Measurements from ENCODE around the gene ACAD9. TPM values are rescaled to one million over a fixed set of nuclear protein-coding genes. Genes with fewer than 3 reads are reported as not detected.

ACAD9 gene
- total RNA-seq, 4 donors from 2014 or later, result 41.3 to 52.7 (median 43.1) TPM

DNA sequence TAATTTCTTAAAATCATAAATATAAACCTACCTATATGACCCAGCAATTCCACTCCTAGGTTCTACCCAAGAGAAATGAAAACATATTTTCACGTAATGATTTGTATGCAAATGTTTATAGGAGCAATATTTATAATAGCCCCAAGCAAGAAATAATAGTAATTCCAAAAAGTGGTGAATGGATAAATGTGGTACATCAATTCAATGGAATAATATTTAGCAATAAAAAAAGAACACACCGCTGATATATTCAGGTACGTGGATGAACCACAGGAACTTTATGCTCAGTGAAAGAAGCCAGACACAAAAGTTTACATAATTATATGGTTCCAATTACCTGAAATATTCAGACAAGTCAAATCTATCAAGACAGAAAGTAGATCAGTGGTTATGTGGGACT is 49.9 kb downstream of the ACAD9 start:
- peaks cover 0 to 5% (median 0%) of the 10 kb centered on the region in 3 donors for H3K4me1 ChIP-seq
- intact Hi-C loops (cut with DNase I), result no loop called here
- no peak for DNase-seq
- no peak overlapping the region for H3K27ac ChIP-seq
- TF ChIP-seq, protein P1, sequence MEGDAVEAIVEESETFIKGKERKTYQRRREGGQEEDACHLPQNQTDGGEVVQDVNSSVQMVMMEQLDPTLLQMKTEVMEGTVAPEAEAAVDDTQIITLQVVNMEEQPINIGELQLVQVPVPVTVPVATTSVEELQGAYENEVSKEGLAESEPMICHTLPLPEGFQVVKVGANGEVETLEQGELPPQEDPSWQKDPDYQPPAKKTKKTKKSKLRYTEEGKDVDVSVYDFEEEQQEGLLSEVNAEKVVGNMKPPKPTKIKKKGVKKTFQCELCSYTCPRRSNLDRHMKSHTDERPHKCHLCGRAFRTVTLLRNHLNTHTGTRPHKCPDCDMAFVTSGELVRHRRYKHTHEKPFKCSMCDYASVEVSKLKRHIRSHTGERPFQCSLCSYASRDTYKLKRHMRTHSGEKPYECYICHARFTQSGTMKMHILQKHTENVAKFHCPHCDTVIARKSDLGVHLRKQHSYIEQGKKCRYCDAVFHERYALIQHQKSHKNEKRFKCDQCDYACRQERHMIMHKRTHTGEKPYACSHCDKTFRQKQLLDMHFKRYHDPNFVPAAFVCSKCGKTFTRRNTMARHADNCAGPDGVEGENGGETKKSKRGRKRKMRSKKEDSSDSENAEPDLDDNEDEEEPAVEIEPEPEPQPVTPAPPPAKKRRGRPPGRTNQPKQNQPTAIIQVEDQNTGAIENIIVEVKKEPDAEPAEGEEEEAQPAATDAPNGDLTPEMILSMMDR (IDR thresholded peaks at IDR 0.05), result no peak
- H3K4me3 ChIP-seq, result no peak overlapping the region
- H3K36me3 ChIP-seq, result no peaks in the 10 kb centered on the region
- H3K9me3 ChIP-seq, result peaks cover 0 to 22% (median 0%) of the 10 kb centered on the region in 3 donors
- H3K27me3 ChIP-seq, result no peaks in the 10 kb centered on the region
- 80 to 89% methylated on average over 3 of the region's 3 CpGs for WGBS, 2 donors

DNA sequence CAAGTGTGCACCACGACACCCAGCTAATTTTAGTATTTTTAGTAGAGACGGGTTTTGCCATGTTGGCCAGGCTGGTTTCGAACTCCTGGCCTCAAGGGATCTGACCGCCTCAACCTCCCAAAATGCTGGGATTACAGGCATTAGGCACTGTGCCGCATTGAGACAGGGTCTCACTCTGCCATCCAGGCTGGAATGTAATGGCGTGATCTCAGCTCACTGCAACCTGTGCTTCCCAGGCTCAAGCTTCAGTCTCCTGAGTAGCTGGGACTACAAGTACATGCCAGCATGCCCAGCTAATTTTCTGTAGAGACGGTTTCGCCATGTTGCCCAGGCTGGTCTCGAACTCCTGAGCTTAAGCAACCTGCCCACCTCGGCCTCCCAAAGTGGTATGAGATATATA is 51.6 kb downstream of the ACAD9 start:
- WGBS, 2 donors, result 76 to 83% methylated on average over 7 to 8 of the region's 10 CpGs

DNA sequence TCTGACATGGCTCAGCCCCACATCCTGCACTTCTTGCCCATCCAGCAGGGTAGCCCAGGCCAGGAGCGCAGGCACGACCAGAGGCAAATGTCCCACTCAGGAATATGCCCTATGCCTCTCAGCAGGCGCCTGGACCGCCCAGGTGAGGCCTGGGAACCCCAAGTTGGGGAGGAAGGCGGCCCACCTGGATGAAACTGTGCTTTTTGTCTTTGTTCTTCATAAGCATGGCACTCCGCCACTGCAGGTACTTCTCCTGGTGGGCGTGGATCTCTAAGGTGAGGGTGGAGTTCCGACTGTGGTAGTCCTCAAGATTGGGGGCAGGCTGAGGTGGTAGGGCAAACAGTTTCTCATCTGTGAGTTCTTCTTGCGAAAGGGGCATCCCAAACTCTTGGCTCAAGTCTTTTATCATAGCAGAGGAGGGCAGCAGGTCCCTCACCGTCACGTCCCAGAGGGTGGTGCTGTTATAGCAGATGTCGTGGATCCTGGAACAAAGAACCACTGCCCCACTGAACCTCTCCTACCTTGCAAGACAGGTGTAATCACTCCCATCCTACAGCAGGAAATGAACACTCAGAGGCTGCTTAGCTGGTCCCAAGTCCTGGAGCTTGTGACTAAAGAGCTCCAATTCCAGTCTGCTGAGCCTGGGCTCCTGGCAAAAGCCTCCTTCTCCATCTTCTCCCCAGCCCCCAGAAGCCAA is 53.2 kb downstream of the ACAD9 start:
- Histone ChIP-seq H3K9me3 (no peaks in the 10 kb centered on the region), H3K27me3 (no peaks in the 10 kb centered on the region), H3K27ac (peak overlapping the region in 1 of 4 donors; percentile 46), H3K36me3 (no peaks in the 10 kb centered on the region), H3K4me1 (peaks cover 0 to 5% (median 0%) of the 10 kb centered on the region in 3 donors), H3K4me3 (no peak overlapping the region)
- intact Hi-C loops (cut with DNase I), result no loop called here
- 67 to 74% methylated on average over 8 to 9 of the region's 12 CpGs for WGBS, 2 donors
- no peak for DNase-seq
- TF ChIP-seq POLR2A (IDR thresholded peaks at IDR 0.05), result no peak
- TF ChIP-seq, protein P1 (IDR thresholded peaks at IDR 0.05), result no peak

More for the DNA sequence above, 51.6 kb downstream of the ACAD9 start:
- Histone ChIP-seq H3K4me1 (peaks cover 0 to 5% (median 0%) of the 10 kb centered on the region in 3 donors), H3K9me3 (peaks cover 0 to 12% (median 0%) of the 10 kb centered on the region in 3 donors), H3K4me3 (no peak overlapping the region), H3K36me3 (no peaks in the 10 kb centered on the region), H3K27ac (no peak overlapping the region), H3K27me3 (no peaks in the 10 kb centered on the region)
- TF ChIP-seq, protein P1 (IDR thresholded peaks at IDR 0.05), result no peak
- no peak for TF ChIP-seq POLR2A (IDR thresholded peaks at IDR 0.05)
- intact Hi-C loops (cut with DNase I), result no loop called here
- no peak for DNase-seq

DNA sequence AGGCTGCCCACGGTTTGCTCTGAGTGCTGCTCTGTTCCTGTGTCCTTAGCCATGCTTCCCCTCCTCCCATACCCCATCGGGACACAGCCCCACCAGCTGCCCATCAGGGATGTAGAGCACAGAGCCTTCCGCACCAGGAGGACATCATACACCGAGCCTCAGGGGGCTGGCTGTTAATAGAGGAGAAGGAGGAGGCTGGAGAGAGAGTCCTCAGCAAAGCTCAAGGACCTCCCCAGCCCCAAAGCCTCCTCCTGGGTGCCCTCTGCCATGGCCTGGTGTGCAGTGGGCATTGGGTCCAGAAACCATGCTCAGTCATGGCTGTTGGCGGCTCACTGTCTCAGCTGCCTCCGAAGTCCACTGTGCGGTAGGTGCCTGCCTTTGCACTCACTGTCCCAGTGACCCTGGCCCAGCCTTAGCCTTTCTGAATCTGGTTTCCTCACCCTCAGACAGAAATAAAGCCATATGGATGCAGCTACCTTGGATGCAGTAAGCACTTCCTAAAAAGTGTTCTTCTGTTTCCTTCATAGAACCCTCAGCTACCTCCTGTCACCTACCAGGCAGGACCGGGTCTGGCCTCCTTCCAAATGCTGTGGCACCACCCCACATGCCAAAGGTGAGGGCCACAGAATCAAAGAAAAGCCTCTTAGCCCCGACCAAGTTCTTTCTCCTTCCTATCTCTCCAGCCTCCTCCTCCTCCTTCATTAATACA is 53.9 kb downstream of the ACAD9 start:
- Histone ChIP-seq H3K4me3 (no peak overlapping the region), H3K27ac (peak overlapping the region in 1 of 4 donors; percentile 13), H3K27me3 (no peaks in the 10 kb centered on the region), H3K4me1 (peaks cover 0 to 5% (median 0%) of the 10 kb centered on the region in 3 donors), H3K9me3 (no peaks in the 10 kb centered on the region), H3K36me3 (no peaks in the 10 kb centered on the region)
- DNase-seq, result no peak
- no peak for TF ChIP-seq POLR2A (IDR thresholded peaks at IDR 0.05)
- TF ChIP-seq, protein P1 (IDR thresholded peaks at IDR 0.05), result no peak
- 55 to 74% methylated on average over 6 of the region's 9 CpGs for WGBS, 2 donors
- intact Hi-C loops (cut with DNase I), result no loop called here

DNA sequence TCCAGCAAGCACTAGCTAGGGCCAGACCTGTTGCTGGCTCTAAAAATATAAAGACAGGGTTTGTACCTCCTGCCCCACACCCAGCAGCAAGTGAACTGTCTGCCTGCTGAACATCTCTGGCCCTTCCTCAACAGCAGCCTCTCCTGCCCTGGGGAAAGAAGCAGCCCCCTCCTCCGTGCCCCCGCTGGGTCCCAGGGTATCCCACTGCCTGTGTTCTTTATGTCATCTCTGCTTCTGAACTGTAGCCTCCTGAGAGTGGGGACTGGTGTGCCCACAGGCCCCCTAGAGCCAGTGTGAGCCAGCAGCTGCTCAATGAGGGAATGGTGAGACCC is 54.5 kb downstream of the ACAD9 start:
- Histone ChIP-seq H3K9me3 (no peaks in the 10 kb centered on the region), H3K36me3 (no peaks in the 10 kb centered on the region), H3K4me3 (no peak overlapping the region), H3K27ac (no peak overlapping the region), H3K27me3 (no peaks in the 10 kb centered on the region), H3K4me1 (peaks cover 0 to 5% (median 0%) of the 10 kb centered on the region in 3 donors)
- no peak for DNase-seq
- TF ChIP-seq POLR2A (IDR thresholded peaks at IDR 0.05), result no peak
- TF ChIP-seq, protein P1 (IDR thresholded peaks at IDR 0.05), result no peak
- intact Hi-C loops (cut with DNase I), result no loop called here
- 100% methylated on average over 1 to 2 of the region's 2 CpGs for WGBS, 2 donors
